ENCODE data around the gene NPIPB9.
"Not testable (repeated sequence)": the region's sequence is repeated elsewhere in the genome, so short reads cannot be mapped to it uniquely, and the experiment has no call there.

Gene NPIPB9

GRCh38 chr16:28751487-28751886, at the start of gene NPIPB9:
Gene NPIPB9 (plus strand): TSS chr16:28751787.
- not testable (repeated sequence) for H3K27ac ChIP-seq

- H3K27ac ChIP-seq, result not testable (repeated sequence)
Observed at GRCh38 chr16:28704246-28704645, 47.3 kb upstream of the NPIPB9 start.

GRCh38 chr16:28711220-28712083, 40.1 kb upstream of the NPIPB9 start, which contains the start of gene EIF3C:
Gene EIF3C (plus strand): TSS chr16:28711464. CDS start chr16:28711687, 223 bp downstream.
- not testable (repeated sequence) for H3K27ac ChIP-seq

DNA sequence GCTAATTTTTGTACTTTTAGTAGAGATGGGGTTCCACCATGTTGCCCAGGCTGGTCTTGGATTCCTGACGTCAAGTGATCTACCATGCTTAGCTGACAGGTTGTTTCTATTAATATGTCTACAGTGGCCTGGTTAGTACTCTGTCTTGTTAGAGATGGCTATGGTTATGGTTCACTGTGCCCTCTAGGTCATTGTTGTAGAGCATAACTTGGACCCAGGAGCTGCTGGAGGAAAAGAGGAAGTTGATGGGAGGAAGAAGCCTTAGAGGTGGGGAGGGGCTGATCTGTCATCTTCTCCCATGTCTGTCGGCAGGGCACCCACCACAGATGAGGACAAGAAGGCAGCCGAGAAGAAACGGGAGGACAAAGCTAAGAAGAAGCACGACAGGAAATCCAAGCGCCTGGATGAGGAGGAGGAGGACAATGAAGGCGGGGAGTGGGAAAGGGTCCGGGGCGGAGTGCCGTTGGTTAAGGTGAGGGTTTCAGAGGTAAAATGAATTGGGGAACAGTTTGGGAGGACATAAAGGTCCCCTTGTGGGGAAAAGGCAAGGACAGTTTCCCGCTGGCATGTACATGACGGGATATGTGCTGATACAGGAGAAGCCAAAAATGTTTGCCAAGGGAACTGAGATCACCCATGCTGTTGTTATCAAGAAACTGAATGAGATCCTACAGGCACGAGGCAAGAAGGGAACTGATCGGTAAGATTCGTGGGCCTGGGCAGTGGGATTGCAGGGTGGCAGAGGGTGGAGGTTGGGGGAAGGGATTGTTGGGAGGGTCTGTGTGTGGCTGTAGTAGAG, 28.5 kb upstream of the NPIPB9 start:
- not testable (repeated sequence) for H3K27ac ChIP-seq

- H3K27ac ChIP-seq, result not testable (repeated sequence)
Observed at GRCh38 chr16:28731253-28731652, 20.3 kb upstream of the NPIPB9 start.

DNA sequence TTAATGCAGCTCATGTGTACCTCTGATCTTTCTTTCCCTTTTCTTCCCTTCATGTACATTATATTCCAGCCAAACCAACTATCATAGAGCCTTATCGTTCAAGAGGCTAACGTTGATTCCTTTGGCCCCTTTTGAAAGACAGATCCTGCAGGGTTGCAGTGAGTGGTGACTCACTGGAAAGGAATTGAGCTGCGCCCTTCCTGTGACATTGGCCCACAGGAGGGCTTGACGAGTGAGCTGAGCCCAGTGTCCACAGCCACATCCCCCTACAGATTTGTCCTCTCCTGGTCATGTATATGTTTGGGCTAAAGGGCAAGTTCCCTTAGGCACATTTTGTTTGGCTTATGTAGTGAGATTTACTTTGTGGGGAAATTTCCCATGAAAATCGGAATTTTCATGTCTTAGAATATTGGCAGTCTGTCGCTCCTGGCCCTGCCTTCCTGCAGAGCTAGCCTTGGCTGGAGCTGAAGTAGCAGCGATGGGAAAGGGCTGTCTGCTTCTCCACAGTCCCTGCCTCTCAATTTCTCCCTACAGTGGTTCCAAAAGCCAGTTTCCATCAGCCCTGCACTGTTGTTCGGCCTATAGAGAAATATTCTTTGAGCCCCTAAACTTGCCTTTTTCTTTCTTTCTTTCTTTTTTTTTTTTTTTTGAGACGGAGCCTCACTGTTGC, 19.0 kb upstream of the NPIPB9 start:
- not testable (repeated sequence) for H3K27ac ChIP-seq

DNA sequence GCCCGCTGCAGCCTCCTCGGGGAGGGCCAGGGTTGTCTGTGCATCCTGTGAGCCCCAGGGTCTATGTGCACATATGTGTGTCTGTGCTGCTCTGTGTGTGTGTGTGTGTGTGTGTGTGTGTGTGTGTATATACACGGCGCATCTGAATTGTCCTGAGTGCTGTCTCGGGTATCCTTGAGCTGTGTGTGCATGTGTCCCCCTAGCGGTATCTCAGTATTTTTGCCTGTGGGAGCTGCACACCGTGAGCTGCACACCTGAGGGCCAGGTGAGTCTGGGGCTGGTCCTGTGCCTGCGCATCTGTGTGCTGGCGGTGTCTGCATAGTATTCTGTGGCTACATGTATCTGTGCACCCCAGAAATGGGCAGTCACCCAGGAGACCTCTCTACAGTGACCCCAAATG, 11.8 kb upstream of the NPIPB9 start:
- H3K27ac ChIP-seq, result not testable (repeated sequence)

- H3K27ac ChIP-seq, result not testable (repeated sequence)
Observed at GRCh38 chr16:28740631-28741030, 11.0 kb upstream of the NPIPB9 start.

- not testable (repeated sequence) for H3K27ac ChIP-seq
Observed at GRCh38 chr16:28741295-28741694, 10.3 kb upstream of the NPIPB9 start.

GRCh38 chr16:28746618-28747350, 4.8 kb upstream of the NPIPB9 start:
- not testable (repeated sequence) for H3K27ac ChIP-seq

- not testable (repeated sequence) for H3K27ac ChIP-seq
Observed at GRCh38 chr16:28749997-28750465, 1.6 kb upstream of the NPIPB9 start.

DNA sequence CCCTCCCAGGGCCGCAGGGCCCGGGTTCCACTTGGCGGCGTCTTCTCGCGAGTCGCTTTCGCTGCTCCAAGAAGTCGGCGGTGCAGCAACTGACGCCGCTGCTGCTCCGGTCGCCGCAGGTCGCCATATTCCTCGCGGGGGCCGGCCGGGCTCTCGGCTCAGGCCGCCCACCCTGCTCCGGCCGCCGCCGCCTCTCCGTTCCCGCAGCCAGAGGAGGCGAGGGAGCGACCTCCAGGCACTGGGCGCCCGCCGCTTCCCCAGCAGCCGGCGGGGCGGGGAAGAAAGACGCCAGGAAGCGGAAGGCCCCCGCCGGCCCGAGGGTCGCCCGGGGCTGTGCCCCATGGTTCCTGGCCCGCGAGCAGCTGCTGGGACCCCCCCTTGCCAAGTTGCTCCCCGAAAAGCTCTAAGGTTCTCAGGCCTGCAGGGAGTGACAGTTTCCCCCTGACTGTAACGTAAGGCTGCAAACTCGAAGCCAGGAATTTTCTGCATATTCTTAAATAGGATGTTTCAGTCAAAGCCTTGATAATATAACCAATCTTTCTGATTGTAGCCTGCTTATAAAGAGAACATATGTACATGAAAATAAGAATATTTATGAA, 1.0 kb upstream of the NPIPB9 start:
- H3K27ac ChIP-seq, result not testable (repeated sequence)

DNA sequence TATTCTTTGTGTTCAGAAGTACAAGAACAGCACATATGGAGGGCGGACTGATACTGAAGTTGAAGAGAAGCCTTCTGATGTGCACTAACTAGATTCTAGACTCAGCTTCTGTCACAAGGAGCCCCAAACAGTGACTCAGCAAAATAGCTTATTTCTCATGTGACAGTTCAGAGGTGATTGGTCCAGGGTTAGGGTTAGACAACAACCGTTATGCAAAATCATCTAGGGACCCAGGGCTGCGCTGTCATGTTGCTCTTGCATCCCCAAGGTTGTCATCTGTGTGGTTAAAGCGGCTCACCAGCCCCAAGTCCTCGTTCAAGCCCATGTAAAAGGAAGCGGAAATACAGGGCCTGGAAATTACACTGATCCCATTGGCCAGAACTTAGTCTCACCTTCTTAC, 30.1 kb downstream of the NPIPB9 start:
- H3K27ac ChIP-seq, result not testable (repeated sequence)

GRCh38 chr16:28782357-28782756, 30.8 kb downstream of the NPIPB9 start:
- not testable (repeated sequence) for H3K27ac ChIP-seq

DNA sequence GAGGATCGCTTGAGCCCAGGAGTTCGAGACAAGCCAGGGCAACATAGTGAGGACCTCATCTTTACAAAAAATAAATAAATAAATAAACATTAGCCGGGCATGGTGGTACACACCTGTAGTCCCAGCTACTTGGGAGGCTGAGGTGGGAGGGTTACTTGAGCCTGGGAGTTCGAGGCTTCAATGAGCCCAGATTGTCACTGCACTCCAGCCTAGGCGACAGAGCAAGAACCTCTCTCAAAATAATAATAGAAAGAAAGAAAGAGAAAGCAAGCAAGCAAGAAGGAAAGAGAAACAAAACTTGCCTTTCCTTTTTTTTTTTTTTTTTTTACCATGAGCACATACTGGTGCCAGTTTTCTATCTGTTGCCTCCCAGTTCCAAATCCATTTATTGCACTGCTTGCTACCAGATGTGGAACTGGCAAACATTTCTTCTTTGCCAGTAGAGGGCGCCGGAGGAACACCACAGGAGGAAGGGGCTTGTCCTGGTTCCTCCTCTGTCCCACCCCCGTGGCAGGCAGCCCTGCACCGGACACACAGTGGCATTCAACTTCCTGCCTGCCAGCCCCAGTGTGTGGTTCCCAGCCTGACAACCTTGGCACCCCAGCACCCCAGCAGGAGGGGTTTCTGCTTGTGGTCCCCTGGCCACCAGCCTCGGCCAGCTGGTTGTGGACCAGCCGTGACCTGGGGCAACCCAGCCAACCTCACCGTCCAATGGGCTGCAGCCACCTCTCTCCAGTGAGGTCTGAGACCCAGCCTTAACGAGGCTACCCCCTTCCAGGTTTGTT, 50.8 kb downstream of the NPIPB9 start:
- not testable (repeated sequence) for H3K27ac ChIP-seq

GRCh38 chr16:28807445-28808120, 56.0 kb downstream of the NPIPB9 start:
- not testable (repeated sequence) for H3K27ac ChIP-seq

All from 22Rv1 (cell line).